Smooth muscle cell (in vitro differentiated cells): ENCODE measurements around the gene CSRNP3. TPM values are rescaled to one million over a fixed set of nuclear protein-coding genes. Genes with fewer than 3 reads are reported as not detected.

Experiments used
- DNase-seq: peaks from one replicate; lab custom pipeline; 2025; ENCODE audit not compliant: unreplicated experiment; lab: John Stamatoyannopoulos, UW
- H2AFZ ChIP-seq: fragments of 200-600 bp; sonication (generic); 2 replicates; pipeline ENCODE4 v1.6.0; 2016; ENCODE audit warnings: antibody characterized with exemption, low read depth, mild to moderate bottlenecking
- H3F3A ChIP-seq: fragments of 200-600 bp; sonication (generic); 2 replicates; pipeline ENCODE4 v1.6.0; 2017; ENCODE audit warnings: antibody characterized with exemption, low read depth
- H3K27ac ChIP-seq: fragments of 200-600 bp; sonication (generic); 2 replicates; pipeline ENCODE4 v1.5.1; 2016; ENCODE audit warnings: low read depth, mild to moderate bottlenecking
- H3K27me3 ChIP-seq: fragments of 200-600 bp; sonication (generic); 2 replicates; pipeline ENCODE4 v1.6.1; 2016; ENCODE audit warnings: low read depth, mild to moderate bottlenecking
- H3K36me3 ChIP-seq: fragments of 200-600 bp; sonication (generic); 2 replicates; pipeline ENCODE4 v1.5.1; 2016; ENCODE audit warnings: low read depth
- H3K4me1 ChIP-seq: fragments of 200-600 bp; sonication (generic); 2 replicates; pipeline ENCODE4 v1.5.1; 2016; ENCODE audit warnings: low read depth
- H3K4me2 ChIP-seq: fragments of 200-600 bp; sonication (generic); 2 replicates; pipeline ENCODE4 v1.6.0; 2016; ENCODE audit warnings: mild to moderate bottlenecking
- H3K4me3 ChIP-seq: fragments of 200-600 bp; sonication (generic); 2 replicates; pipeline ENCODE4 v1.5.1; 2016; ENCODE audit warnings: mild to moderate bottlenecking
- H3K79me2 ChIP-seq: fragments of 200-600 bp; sonication (generic); 2 replicates; pipeline ENCODE4 v1.6.0; 2016; ENCODE audit warnings: low read depth, mild to moderate bottlenecking
- H3K9ac ChIP-seq: fragments of 200-600 bp; sonication (generic); 2 replicates; pipeline ENCODE4 v1.6.0; 2016; ENCODE audit warnings: low read depth
- H3K9me3 ChIP-seq: fragments of 200-600 bp; sonication (generic); replicated peaks from 2 replicates; pipeline ENCODE4 v1.5.1; 2016; ENCODE audit warnings: low read depth
- H4K20me1 ChIP-seq: fragments of 200-600 bp; sonication (generic); 2 replicates; pipeline ENCODE4 v1.6.0; 2016; ENCODE audit warnings: low read depth
- CTCF ChIP-seq: fragments of 200-600 bp; sonication (generic); IDR thresholded peaks from 2 replicates; pipeline ENCODE4 v1.5.1; 2017; ENCODE audit warnings: borderline replicate concordance, mild to moderate bottlenecking, antibody characterized with exemption; ENCODE audit not compliant: insufficient read depth, poor library complexity, severe bottlenecking
- WGBS: methylation state at CpG from one replicate; pipeline ENCODE4 v1.1.7; 2016; ENCODE audit warnings: low lambda C conversion rate; 5-methylcytosine and 5-hydroxymethylcytosine counted together
- polyA plus RNA-seq: library from polyadenylated mRNA; unstranded; fragments of >200 nt; fragmentation: Nextera tagmentation; extraction: Ambion mirVana; gene quantifications from 2 replicates; pipeline ENCODE4 v1.2.1, GENCODE V29; 2016
- total RNA-seq: library from RNA; depleted of rRNA; stranded (reverse); fragments of >200 nt; gene quantifications from 2 replicates; pipeline ENCODE4 v1.2.3, GENCODE V29; 2014

CSRNP3 gene
- total and polyA plus RNA-seq, 2 experiments from 2014 or later: 2.8 to 7.1 TPM

- Histone ChIP-seq H3K27ac (no peak overlapping the region), H3K4me3 (no peak overlapping the region), H3K79me2 (no peaks in the 10 kb centered on the region), H3K36me3 (no peaks in the 10 kb centered on the region), H3F3A (no peaks in the 10 kb centered on the region), H3K4me1 (peaks cover 37% of the 10 kb centered on the region), H3K27me3 (no peaks in the 10 kb centered on the region), H2AFZ (no peak overlapping the region), H3K4me2 (no peak overlapping the region), H3K9me3 (no peaks in the 10 kb centered on the region), H3K9ac (no peak overlapping the region), H4K20me1 (no peaks in the 10 kb centered on the region)
- WGBS: 93% methylated on average over 1 of the region's 1 CpG
- TF ChIP-seq CTCF: no peak
- DNase-seq: no peak
Measured at GRCh38 chr2:165635532-165635931, 166.0 kb downstream of the CSRNP3 start.

GRCh38 chr2:165636959-165637358, 167.5 kb downstream of the CSRNP3 start:
- H4K20me1 ChIP-seq: no peaks in the 10 kb centered on the region
- no peaks in the 10 kb centered on the region for H3F3A ChIP-seq
- no peak overlapping the region for H3K4me3 ChIP-seq
- DNase-seq: no peak
- no peak for TF ChIP-seq CTCF
- H2AFZ ChIP-seq: no peak overlapping the region
- peaks cover 29% of the 10 kb centered on the region for H3K4me1 ChIP-seq
- no peak overlapping the region for H3K9ac ChIP-seq
- no peaks in the 10 kb centered on the region for H3K36me3 ChIP-seq
- H3K4me2 ChIP-seq: no peak overlapping the region
- no peak overlapping the region for H3K27ac ChIP-seq
- H3K9me3 ChIP-seq: no peaks in the 10 kb centered on the region
- 93% methylated on average over 1 of the region's 1 CpG for WGBS
- no peaks in the 10 kb centered on the region for H3K27me3 ChIP-seq
- no peaks in the 10 kb centered on the region for H3K79me2 ChIP-seq

GRCh38 chr2:165637396-165637795, 167.9 kb downstream of the CSRNP3 start:
- H3K79me2 ChIP-seq: no peaks in the 10 kb centered on the region
- no peak overlapping the region for H3K27ac ChIP-seq
- no peak overlapping the region for H3K4me2 ChIP-seq
- H3K36me3 ChIP-seq: no peaks in the 10 kb centered on the region
- H3K4me1 ChIP-seq: peaks cover 27% of the 10 kb centered on the region
- H3K9me3 ChIP-seq: no peaks in the 10 kb centered on the region
- H2AFZ ChIP-seq: no peak overlapping the region
- H3F3A ChIP-seq: no peaks in the 10 kb centered on the region
- no peaks in the 10 kb centered on the region for H3K27me3 ChIP-seq
- no peak for DNase-seq
- no peaks in the 10 kb centered on the region for H4K20me1 ChIP-seq
- no peak overlapping the region for H3K4me3 ChIP-seq
- 100% methylated on average over 2 of the region's 2 CpGs for WGBS
- no peak for TF ChIP-seq CTCF
- H3K9ac ChIP-seq: no peak overlapping the region

DNA sequence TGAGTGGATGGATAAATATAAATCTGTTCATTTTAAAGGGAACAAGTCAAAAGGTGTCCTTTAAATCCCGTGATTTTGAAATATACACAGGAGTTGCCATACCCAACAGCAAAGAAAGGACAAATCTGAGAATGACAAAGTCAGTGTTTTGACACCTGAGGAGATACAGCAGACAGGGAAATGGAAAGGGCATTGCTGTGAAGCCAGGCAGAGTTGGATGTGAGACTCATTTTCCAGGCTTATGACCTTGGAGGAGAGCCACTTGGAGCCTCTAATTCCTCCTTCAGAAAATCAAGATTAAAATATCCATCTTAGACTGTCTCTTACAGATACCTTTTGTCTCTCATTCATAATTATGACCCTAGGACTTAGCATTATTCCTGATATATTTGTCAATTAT, 170.0 kb downstream of the CSRNP3 start:
- Histone ChIP-seq H2AFZ (no peak overlapping the region), H3K4me2 (no peak overlapping the region), H3K36me3 (no peaks in the 10 kb centered on the region), H4K20me1 (no peaks in the 10 kb centered on the region), H3K79me2 (no peaks in the 10 kb centered on the region), H3K9me3 (no peaks in the 10 kb centered on the region), H3F3A (no peaks in the 10 kb centered on the region), H3K27ac (no peak overlapping the region), H3K27me3 (no peaks in the 10 kb centered on the region), H3K4me1 (peaks cover 15% of the 10 kb centered on the region), H3K9ac (no peak overlapping the region), H3K4me3 (no peak overlapping the region)
- 94% methylated on average over 1 of the region's 1 CpG for WGBS
- no peak for TF ChIP-seq CTCF
- DNase-seq: no peak
